ENCODE data around the gene ERBB4. TPM values are rescaled to one million over a fixed set of nuclear protein-coding genes. Genes with fewer than 3 reads are reported as not detected.
"Not testable (repeated sequence)": the region's sequence is repeated elsewhere in the genome, so short reads cannot be mapped to it uniquely, and the experiment has no call there.

Gene ERBB4
- total RNA-seq, 1 donor from 2014 or later, result 11.5 TPM

GRCh38 chr2:211798868-211799267 lies 739.7 kb downstream of the ERBB4 start:
- no peak for ATAC-seq (ENCODE audit: poor library complexity)
- no peak for DNase-seq
- intact Hi-C loops (cut with DNase I), result no loop called here

GRCh38 chr2:211793690-211794089 lies 744.9 kb downstream of the ERBB4 start:
- DNase-seq (no peak), ATAC-seq (ENCODE audit: poor library complexity) (no peak)
- intact Hi-C loops (cut with DNase I), result no loop called here

DNA sequence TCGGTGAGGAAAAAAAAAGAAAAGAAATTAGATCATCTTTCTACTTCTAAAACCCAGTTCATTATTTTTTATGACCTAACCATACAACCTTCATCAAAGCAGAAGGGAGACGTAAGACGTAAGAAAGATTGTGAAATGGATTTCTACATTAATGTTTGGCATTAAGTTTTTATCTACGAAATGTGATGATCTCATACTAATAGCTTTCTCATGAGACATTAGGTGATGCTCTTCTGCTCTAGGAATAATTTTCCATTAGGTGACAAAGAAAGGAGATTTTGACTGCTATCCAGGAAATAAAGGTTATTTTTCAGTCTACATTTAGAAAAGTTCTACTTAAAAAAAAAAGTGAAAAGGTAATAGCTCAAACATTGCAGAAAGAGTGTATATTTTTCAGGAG lies 748.6 kb downstream of the ERBB4 start:
- ATAC-seq (ENCODE audit: poor library complexity) (no peak), DNase-seq (no peak)
- intact Hi-C loops (cut with DNase I), result no loop called here

GRCh38 chr2:211766689-211767088 lies 771.9 kb downstream of the ERBB4 start:
- intact Hi-C loops (cut with DNase I), result no loop called here
- DNase-seq (no peak), ATAC-seq (ENCODE audit: poor library complexity) (no peak)

DNA sequence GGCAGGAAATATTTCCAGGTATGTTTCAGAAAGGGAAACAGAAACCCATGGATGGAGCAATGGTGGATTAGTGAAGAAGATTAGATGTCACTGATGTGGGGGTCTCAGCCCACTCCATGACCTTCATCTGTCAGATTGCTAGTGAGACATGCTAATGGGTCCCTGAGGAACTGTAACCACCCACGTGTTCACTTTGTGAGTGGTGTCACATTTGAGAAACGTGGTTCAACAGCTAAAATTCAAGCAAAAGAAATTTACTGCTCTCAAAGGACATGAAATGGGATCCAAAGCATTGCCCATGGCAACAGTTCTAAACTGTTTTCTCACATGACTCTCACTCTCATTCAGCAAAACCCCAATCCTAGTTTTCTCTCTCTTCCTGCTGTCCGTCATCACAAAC lies 776.1 kb downstream of the ERBB4 start:
- ATAC-seq (ENCODE audit: poor library complexity) (no peak), DNase-seq (no peak)
- intact Hi-C loops (cut with DNase I), result no loop called here

- ATAC-seq (ENCODE audit: poor library complexity), result no peak
- intact Hi-C loops (cut with DNase I), result no loop called here
Observed at GRCh38 chr2:211760103-211760502, 778.5 kb downstream of the ERBB4 start.

DNA sequence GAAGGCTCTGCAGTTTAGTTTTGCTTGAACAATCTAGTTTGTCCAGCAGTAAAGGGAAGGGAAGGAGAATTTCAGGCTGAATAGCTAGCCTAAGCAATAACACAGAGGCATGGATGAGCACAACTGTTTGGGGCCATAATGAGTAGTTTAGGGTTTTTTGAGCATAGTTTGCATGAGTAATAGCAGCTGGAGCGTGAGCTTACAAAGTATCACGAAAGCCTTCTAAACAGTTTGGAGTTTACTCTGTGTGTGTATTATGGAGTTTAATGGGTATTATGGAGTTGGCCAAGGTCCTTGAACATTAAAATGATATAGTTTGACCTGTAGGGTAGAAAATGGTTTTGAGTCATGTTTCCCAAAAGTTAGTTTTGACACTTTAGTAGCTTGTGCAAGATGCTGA lies 782.3 kb downstream of the ERBB4 start:
- DNase-seq (no peak), ATAC-seq (ENCODE audit: poor library complexity) (no peak)
- intact Hi-C loops (cut with DNase I), result no loop called here

More at GRCh38 chr2:211760103-211760502, 778.5 kb downstream of the ERBB4 start:
- DNase-seq, result no peak

- no peak for DNase-seq
- ATAC-seq (ENCODE audit: poor library complexity), result no peak
- intact Hi-C loops (cut with DNase I), result no loop called here
Observed at GRCh38 chr2:211755187-211755586, 783.4 kb downstream of the ERBB4 start.

- DNase-seq (no peak), ATAC-seq (ENCODE audit: poor library complexity) (no peak)
- intact Hi-C loops (cut with DNase I), result no loop called here
Observed at GRCh38 chr2:211751848-211752247, 786.8 kb downstream of the ERBB4 start.

DNA sequence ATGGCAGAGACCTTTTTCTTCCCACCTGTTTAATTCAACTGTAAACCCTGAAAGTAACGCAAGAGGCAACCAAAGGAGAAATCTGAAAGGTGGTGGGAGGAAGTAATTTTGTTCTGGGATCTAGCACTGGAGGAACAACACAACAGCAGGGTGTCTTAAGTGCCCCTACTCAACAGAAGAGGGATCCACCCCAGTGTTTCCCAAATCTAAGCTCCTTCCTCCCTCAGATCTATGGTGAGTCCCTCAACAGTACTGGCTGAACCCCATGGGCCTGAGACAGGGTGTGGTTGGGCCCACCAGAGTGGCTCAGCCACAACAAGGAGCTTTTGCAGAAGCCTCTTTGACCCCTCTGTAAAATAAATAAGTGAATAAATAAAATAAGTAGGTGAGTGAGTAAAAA lies 790.3 kb downstream of the ERBB4 start:
- no peak for DNase-seq
- no peak for ATAC-seq (ENCODE audit: poor library complexity)
- intact Hi-C loops (cut with DNase I), result loop anchor here (10.0 kb wide), 1 partner anchor 796 kb away; no protein-coding TSS in a partner anchor

GRCh38 chr2:211745295-211746097 lies 793.1 kb downstream of the ERBB4 start:
- peak; percentile 44 for DNase-seq
- ATAC-seq (ENCODE audit: poor library complexity), result peak; percentile 95

DNA sequence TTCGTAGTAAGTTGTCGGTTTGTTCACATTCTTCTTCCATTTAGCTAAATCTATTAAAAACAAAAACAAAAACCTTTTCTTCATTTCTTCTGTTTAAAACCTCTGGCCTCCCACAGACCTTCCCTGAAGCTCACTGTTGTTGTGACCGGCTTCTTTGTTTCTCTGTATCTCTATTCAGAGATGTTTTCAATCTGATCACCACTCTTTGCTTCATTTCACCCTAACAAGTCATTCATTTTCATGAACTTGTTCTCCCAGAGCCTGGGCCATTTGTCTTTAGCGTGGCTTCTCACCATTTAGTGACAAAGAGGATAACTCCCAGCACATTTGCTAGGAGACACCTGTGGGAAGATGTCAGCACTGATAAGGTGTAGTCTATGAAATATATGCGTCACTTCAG lies 794.2 kb downstream of the ERBB4 start:
- DNase-seq, result no peak
- intact Hi-C loops (cut with DNase I), result loop anchor here (10.0 kb wide), 1 partner anchor 800 kb away; no protein-coding TSS in a partner anchor
- ATAC-seq (ENCODE audit: poor library complexity), result no peak

More at GRCh38 chr2:211745295-211746097, 793.1 kb downstream of the ERBB4 start:
- intact Hi-C loops (cut with DNase I), result loop anchor here (10.0 kb wide), 1 partner anchor 799 kb away; no protein-coding TSS in a partner anchor

- no peak for DNase-seq
- no peak for ATAC-seq (ENCODE audit: poor library complexity)
- intact Hi-C loops (cut with DNase I), result loop anchor here (10.0 kb wide), 1 partner anchor 803 kb away; no protein-coding TSS in a partner anchor
Observed at GRCh38 chr2:211741966-211742365, 796.6 kb downstream of the ERBB4 start.

GRCh38 chr2:211737282-211737681 lies 801.3 kb downstream of the ERBB4 start:
- ATAC-seq (ENCODE audit: poor library complexity), result no peak
- DNase-seq, result no peak
- intact Hi-C loops (cut with DNase I), result no loop called here

DNA sequence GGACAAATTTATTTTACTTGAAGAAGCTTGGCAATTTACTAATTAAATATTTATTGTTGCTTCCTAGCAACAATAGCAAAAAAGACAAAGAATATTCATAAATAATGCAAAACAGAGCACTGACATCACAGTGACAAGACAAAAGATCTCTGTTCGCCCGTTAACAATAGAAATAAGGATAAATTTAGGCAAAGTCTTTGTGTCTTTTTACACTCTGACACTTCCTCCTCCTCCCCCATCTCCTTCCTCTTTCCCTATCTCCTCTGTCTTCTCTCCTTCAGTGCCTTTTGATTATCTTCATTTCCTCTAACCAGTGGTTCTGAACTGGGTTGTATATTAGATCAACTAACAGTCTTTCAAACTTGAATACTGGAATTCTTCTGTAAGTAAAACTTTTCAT lies 808.4 kb downstream of the ERBB4 start:
- intact Hi-C loops (cut with DNase I), result no loop called here

GRCh38 chr2:211729433-211729832 lies 809.2 kb downstream of the ERBB4 start:
- ATAC-seq (ENCODE audit: poor library complexity) (no peak), DNase-seq (no peak)
- intact Hi-C loops (cut with DNase I), result no loop called here

More for the DNA sequence above, 808.4 kb downstream of the ERBB4 start:
- ATAC-seq (ENCODE audit: poor library complexity), result no peak
- no peak for DNase-seq

GRCh38 chr2:211724933-211725332 lies 813.7 kb downstream of the ERBB4 start:
- ATAC-seq (ENCODE audit: poor library complexity), result no peak
- intact Hi-C loops (cut with DNase I), result no loop called here
- DNase-seq, result no peak

- DNase-seq, result no peak
- ATAC-seq (ENCODE audit: poor library complexity), result no peak
- intact Hi-C loops (cut with DNase I), result no loop called here
Observed at GRCh38 chr2:211723398-211723797, 815.2 kb downstream of the ERBB4 start.

GRCh38 chr2:211722928-211723327 lies 815.7 kb downstream of the ERBB4 start:
- ATAC-seq (ENCODE audit: poor library complexity), result no peak
- no peak for DNase-seq
- intact Hi-C loops (cut with DNase I), result no loop called here

- intact Hi-C loops (cut with DNase I); DNase-seq; ATAC-seq (ENCODE audit: poor library complexity): not testable (repeated sequence)
Observed at GRCh38 chr2:211721874-211722273, 816.7 kb downstream of the ERBB4 start.

Measured in Right ventricle myocardium superior (tissue), 1 donor.